Prostate gland (tissue), 2 donors: ENCODE measurements around the gene ZDHHC9.

Experiments used
- POLR2A ChIP-seq: fragments of 450-650 bp; IDR thresholded peaks from one replicate; pipeline ENCODE4 v1.6.1; 2016; ENCODE audit warnings: antibody characterized with exemption, mild to moderate bottlenecking
- TF ChIP-seq, protein P1 (sequence below), 4 experiments: fragments of 200-600 bp in 2 of 4; fragments of 450-650 bp in 2 of 4; sonication (generic) in 2 of 4; IDR thresholded peaks; 1 replicate in 3 of 4; 2 replicates in 1 of 4; pipeline ENCODE4 v1.5.1; 2016 to 2019; ENCODE audit warnings: antibody characterized with exemption in 4 of 4, mild to moderate bottlenecking in 2 of 4, moderate library complexity in 2 of 4

DNA sequence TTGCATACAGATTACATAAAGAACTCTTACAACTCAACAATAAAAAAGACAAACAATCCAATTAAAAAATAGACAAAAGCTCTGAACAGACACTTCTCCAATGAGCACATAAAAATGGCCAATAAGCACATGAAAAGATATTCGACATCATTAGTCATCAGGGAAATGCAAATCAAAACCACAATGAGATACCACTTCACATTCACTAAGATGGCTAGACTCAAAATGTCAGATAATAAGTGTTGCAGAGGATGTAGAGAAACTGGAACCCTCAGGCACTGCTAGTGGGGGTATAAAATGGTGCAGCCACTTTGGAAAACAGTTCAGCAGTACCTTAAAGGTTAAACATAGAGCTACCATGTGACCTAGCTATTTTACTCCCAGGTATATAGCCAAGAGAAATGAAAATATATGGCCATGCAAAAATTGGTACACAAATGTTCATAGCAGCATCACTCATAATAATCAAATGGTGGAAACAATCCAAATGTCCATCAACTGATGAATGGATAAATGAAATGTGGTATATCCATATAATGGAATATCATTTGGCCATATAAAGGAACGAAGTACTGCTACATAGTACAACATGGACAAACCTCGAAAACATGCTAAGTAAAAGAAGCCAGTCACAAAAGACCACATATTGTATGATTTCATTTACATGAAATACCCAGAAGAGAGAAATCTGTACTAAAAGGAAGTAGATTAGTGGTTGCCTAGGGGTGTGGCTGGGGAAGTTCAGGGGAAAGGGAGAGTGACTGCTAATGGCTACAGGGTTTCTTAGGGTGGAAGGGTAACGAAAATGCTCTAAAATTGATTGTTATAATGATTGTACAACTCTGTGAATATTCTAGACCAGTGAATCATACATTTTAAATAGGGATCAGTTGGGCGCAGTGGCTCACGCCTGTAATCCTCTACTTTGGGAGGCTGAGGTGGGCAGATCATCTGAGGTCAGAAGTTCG, 34.6 kb downstream of the ZDHHC9 start:
- TF ChIP-seq, protein P1, sequence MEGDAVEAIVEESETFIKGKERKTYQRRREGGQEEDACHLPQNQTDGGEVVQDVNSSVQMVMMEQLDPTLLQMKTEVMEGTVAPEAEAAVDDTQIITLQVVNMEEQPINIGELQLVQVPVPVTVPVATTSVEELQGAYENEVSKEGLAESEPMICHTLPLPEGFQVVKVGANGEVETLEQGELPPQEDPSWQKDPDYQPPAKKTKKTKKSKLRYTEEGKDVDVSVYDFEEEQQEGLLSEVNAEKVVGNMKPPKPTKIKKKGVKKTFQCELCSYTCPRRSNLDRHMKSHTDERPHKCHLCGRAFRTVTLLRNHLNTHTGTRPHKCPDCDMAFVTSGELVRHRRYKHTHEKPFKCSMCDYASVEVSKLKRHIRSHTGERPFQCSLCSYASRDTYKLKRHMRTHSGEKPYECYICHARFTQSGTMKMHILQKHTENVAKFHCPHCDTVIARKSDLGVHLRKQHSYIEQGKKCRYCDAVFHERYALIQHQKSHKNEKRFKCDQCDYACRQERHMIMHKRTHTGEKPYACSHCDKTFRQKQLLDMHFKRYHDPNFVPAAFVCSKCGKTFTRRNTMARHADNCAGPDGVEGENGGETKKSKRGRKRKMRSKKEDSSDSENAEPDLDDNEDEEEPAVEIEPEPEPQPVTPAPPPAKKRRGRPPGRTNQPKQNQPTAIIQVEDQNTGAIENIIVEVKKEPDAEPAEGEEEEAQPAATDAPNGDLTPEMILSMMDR (IDR thresholded peaks at IDR 0.05), result no peak
- TF ChIP-seq POLR2A, result no peak
